ENCODE data around the gene POLA1.

DNA sequence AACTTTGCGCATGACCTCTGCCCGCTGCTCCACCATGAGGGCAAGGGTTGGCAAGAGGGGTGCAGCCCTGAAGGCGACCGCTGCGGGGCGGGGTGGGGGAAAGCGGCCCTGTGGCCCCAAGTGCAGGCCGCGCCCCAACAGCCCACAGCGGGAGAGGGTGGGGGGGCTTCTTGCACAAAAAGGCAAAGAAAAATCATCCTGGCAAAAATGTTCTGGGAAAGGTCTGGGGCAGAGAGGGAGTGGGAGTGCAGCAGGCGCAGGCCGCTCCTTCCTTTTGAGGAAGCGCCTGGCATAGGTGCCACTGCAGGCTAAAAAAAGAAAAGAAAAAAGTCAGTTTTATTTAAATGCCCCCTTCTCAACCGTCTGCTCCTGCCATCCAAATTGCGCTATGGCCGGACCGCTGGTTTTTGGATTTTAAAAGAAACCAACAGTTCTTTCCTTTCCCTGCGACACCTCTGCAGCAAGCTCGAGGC lies 320.7 kb downstream of the POLA1 start:
- TF ChIP-seq, protein P1, sequence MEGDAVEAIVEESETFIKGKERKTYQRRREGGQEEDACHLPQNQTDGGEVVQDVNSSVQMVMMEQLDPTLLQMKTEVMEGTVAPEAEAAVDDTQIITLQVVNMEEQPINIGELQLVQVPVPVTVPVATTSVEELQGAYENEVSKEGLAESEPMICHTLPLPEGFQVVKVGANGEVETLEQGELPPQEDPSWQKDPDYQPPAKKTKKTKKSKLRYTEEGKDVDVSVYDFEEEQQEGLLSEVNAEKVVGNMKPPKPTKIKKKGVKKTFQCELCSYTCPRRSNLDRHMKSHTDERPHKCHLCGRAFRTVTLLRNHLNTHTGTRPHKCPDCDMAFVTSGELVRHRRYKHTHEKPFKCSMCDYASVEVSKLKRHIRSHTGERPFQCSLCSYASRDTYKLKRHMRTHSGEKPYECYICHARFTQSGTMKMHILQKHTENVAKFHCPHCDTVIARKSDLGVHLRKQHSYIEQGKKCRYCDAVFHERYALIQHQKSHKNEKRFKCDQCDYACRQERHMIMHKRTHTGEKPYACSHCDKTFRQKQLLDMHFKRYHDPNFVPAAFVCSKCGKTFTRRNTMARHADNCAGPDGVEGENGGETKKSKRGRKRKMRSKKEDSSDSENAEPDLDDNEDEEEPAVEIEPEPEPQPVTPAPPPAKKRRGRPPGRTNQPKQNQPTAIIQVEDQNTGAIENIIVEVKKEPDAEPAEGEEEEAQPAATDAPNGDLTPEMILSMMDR (IDR thresholded peaks at IDR 0.05; ENCODE audit: poor library complexity), result no peak
- TF ChIP-seq EZH2phosphoT487 (IDR thresholded peaks at IDR 0.05; ENCODE audit: low read depth, severe bottlenecking, unreplicated experiment), result no peak

Data from hepatocyte (in vitro differentiated cells).